ENCODE results near the gene SAMD9.

The SAMD9 gene

GRCh38 chr7:93051660-93052059 lies 66.1 kb downstream of the SAMD9 start:
- no peak for DNase-seq (ENCODE audit: low spot score)
- TF ChIP-seq CTCF (IDR thresholded peaks at IDR 0.05; ENCODE audit: extremely low read depth, missing control alignments): no peak
